SK-N-MC (cell line): ENCODE results near the gene IL11RA.

Experiments
- EZH2 ChIP-seq: fragments of 200-600 bp; sonication (generic); IDR thresholded peaks from one replicate; pipeline ENCODE4 v1.6.1; 2017; ENCODE audit warnings: antibody characterized with exemption
- POLR2AphosphoS5 ChIP-seq: IDR thresholded peaks from 2 replicates; pipeline ENCODE4 v1.6.1; 2012; ENCODE audit warnings: mild to moderate bottlenecking, low read depth, low read length, borderline replicate concordance

- TF ChIP-seq EZH2 (no peak), POLR2AphosphoS5 (no peak)
These were observed 7.1 kb upstream of the IL11RA start for GRCh38 chr9:34644766-34645314.
